Stimulated activated CD8-positive, alpha-beta memory T cell treated with anti-CD3 and anti-CD28 coated beads, Interleukin-7, amount 100 ng/mL, for 48 hours (primary cell): ENCODE results near the gene FMO4.
"Not testable (repeated sequence)": the region's sequence is repeated elsewhere in the genome, so short reads cannot be mapped to it uniquely, and the experiment has no call there.

Source experiments
- DNase-seq, 2 donors: peaks; one replicate each; pipeline ENCODE4 v3.0.0-alpha.2; 2020; ENCODE audit warnings: low read depth in 1 of 2; ENCODE audit errors: extremely low read depth in 1 of 2

Gene FMO4

DNA sequence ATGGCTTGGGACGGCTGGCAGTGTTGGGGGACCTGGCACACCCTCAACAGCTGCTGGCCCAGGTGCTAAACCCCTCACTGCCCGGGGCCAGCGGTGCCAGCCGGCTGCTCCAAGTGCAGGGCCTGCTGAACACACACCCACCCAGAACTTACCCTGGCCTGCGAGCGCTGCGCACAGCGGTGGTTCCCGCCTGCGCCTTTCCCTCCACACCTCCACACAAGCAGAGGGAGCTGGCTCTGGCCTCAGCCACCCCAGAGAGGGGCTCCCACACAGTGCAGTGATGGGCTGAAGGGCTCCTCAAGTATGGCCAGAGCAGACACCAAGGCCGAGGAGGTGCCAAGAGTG, 67.9 kb downstream of the FMO4 start:
- no peak for DNase-seq

GRCh38 chr1:171384496-171384895, 70.5 kb downstream of the FMO4 start:
- no peak for DNase-seq

GRCh38 chr1:171389171-171389570, 75.2 kb downstream of the FMO4 start:
- no peak for DNase-seq

DNA sequence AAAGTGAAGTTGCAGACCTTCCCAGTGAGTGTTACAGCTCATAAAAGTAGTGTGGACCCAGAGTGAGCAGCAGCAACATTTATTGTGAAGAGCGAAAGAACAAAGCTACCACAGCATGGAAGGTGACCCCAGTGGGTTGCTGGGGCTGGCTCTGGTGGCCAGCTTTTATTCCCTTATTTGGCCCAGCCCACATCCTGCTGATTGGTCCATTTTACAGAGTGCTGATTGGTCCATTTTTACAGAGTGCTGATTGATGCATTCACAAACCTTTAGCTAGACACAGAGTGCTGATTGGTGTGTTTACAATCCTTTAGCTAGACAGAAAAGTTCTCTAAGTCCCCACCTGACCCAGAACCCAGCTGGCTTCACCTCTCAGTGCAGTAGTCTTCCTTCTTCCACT, 76.8 kb downstream of the FMO4 start:
- not testable (repeated sequence) for DNase-seq
